GM11168 (cell line): ENCODE data around the gene PTPRG.

ENCODE experiments used
- in situ Hi-C: fragments of 300-500 bp; cut with MboI; formaldehyde crosslinking; loops from one replicate; pipeline ENCODE4 v1.12.0; 2022; ENCODE audit warnings: low sequenced_read_pairs; ENCODE audit not compliant: unreplicated experiment

PTPRG gene

DNA sequence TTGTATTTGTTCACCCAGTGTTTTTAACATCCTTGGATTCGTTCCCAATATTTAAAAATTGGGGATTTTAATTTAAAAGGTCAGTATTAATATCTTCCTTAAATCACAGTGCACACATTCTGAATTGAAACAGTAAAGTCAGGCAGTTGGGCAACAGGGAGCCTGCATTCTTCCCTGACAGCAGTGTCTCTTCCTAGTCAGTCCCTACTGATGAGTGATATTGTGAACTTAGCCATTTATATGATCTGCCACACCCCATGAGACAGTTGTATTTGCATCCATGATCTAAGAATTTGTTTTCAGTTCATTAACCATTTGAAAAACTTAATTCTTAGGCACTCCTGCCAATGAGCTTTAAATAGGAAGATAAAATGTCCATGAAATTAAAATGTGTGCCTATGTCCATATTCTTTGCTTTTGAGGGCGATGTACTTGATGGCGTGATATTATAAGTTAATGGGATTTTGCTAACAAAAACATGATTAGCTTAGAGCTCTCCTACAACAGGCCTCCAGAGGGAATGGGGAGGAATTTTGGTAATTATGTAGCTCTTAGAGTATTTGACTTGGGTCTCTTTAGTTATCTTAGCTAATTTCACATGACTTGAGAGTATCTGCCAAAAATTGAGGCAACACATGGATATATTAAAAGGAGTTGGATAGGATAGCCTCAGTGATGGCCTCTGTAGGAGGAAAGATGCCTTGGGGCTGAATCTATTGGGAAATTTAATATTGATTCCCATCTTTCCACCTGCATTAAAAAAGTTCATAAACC is 219.3 kb downstream of the PTPRG start:
- in situ Hi-C loops, result no loop called here

DNA sequence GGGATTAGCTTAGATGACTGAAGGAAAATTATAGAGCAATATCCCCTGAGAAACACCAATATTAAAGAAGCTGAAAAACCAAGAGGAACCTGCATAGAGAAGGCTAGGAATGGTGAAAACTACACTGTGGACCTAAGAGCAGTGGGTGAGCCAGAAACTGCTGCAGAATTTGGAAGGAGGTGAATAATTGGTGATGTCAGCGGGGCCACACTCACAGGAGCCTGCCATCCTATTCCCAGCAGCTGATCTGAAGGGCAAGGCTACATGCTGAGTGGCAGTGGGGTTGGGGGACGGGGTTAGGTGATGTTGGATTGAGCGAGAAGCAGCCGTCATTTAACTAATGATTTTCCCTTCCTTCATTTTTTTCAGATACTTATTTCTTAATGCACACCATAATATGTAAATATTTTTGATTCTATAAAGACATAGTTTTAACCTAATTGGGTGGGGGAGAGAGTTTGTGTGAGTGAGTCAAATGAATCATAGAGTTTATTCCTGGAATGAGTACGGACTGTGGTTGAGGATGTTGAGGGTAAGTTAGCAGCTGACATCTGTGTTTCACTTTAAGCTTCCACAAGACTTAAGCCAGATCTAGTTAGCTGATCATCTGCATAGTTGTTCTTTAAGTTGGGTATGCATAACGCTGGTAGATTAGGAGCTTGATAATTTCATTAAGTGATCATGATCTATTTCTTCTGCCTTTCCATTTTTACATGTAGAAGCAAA is 222.8 kb downstream of the PTPRG start:
- in situ Hi-C loops, result no loop called here

DNA sequence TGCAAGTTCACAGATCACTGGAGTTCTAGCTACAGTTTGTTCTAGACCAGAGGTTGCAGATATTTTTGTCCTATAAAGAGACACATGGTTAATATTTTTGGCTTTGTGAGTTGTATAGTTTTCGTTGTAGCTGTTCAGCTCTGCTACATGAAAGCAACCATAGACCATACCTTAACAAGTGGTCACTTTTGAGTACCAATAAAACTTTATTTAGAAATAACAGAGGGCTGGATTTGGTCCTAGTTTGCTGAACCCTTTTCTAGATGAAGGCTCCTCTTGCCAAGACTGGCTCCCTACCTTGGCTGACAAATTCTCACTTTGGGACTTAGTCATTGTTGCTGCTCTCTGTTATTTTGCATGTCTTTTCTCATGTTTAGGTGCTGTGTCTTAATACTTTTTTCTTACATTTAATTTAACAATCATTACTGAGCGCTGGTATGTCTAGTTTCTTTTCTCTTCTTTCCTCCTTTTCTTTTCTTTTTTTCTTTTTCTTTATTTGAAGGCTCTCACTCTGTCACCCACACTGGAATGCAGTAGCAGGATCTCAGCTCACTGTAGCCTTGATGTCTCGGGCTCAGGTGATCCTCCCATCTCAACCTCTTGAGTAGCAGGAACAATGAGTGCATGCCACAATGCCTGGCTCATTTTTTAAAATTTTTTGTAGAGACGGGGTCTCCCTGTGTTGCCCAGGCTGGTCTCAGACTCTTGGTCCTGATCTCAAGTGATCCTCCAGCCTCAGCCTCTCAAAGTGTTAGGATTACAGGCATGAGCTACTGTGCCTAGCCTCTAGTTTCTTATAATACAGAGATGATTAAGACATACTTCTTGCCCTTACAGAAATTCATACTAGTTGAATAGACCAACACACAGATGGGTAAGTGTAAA is 227.5 kb downstream of the PTPRG start:
- in situ Hi-C loops, result no loop called here

DNA sequence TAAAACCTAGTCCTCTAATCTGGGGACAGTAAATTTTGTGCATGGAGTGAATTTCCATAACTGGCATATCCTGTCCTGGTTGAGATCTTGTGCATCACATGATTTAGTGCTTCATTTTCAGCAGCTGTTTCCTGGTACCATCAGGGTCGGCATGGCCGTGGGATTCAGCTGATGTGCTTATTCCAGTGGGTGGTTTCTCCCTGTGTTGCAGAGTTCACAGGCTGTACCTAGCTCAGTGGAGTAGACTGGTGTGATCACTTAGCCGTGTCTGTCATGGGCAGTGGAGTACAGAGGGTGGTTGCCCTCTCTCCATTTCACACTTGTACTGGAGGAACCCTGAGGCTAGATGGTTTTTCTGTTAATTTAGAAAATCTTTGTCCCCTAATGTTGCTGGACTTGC is 228.5 kb downstream of the PTPRG start:
- in situ Hi-C loops, result no loop called here

DNA sequence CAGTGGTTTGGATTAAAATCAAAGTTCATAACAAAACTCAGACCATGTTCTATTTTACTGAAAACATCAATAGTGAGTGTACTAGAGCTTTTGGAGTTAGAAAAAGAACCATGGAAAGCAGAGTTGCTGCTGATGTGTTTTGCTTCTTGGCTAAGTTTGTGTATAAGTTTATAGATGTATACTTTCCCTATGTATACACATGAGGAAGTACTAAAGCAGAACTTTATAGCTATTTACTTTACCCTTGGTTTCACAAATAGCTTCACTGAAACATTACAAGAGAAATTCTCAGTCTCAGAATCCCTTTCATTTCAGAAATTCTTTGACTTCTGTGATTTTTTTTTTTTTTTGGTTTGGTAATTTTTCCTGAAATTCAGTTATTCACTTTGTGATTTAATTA is 229.0 kb downstream of the PTPRG start:
- in situ Hi-C loops, result no loop called here

DNA sequence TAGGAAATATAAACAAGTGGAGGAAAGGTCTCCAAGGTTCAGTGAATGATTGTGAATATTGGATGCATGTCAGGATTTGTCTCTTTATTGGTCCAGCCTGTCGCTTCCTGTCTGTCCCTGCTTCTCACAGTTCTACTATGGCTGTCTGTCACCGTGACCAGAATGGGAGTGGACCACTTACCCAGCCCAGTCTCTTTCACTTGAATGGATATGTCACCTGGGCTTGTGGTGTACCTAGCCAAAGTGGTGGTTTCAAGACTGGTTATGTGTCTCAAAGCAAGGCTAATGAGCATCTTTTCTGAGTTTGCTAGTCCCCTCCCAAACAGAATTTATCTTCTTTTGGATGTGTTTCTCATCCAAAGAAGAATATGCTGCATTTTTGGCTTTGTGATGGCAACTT is 231.7 kb downstream of the PTPRG start:
- in situ Hi-C loops, result no loop called here

DNA sequence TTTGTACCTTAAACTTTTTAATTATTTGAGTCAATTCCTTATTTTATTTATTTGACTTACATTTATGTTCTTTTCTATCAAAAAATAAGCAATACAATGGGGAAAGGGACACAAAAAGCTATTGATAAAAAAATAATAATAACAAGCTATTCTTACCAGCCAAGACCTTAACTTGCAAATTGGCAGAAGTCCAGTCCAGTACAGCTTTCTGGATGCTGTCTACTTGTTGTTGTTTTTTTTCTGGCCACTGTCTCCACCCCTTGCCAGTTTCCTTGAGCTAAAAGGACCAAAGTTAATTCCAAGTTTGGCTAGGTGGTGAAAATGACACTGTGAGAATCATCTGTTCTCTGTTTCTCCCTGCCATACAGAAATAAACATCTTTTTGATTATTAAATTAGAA is 232.2 kb downstream of the PTPRG start:
- in situ Hi-C loops, result no loop called here

DNA sequence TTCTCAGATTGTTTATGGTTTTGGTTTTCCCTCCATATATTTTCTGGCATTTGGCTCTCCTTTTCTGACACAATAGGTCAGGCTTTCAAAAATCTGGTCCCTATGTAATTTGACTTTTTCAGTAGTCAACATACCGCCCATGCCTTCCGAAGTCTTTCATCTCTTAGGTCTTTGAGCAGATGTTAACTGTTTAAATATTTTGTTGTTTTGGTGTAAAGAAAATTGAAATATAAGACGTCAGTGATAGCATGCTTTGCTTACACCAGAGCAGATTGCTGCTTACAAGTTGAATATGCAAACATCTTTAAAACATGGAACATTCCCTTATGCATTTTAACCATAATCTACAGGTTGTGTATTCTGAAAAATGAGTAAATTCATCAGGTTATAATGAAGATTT is 233.0 kb downstream of the PTPRG start:
- in situ Hi-C loops, result no loop called here

DNA sequence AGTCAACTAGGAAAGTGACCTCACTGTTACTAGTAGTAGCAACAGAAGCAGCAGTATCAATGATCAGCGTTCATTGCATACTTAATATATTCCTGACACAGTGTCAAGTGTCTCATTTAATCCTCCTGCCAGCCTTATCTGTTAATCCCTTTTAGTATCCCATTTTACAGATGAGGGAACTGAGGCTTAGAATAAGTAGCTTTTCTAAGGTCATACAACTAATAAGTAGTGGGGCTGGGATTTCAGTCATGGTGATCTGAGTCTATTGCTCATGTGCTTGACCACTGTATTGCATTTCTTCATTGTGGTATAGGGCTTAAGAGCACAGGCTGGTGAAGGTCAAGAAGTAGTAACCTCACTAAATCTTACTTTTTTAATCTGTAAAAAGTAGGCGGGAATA is 233.6 kb downstream of the PTPRG start:
- in situ Hi-C loops, result no loop called here

DNA sequence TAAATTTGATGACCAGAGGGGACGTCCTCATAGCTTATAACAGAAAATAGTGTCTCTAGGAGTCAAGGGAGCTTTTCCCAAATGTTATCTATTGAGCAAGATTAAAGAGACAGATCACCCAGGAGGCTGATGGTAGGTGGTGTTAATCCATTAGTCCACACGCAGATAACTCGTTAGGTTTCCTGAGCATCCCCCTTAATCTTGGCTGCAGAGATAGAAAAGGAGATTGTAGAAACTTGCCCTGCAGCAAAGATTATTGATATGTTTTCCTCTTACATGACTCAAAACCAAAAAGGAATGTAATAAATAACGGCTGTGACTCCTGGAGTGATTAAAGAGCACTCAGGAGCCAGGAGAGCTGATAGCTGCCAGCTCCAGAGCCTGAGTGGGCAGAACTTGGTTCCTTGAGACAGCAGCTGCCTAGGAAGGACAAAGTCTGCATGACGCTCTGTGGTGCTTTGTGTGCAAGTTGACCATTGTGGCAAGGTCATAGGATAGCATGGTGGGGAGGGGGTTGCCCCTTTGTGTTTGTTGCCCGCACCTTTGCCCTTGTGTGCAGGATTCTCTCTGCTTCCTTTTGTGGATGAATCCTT is 234.8 kb downstream of the PTPRG start:
- in situ Hi-C loops, result no loop called here

DNA sequence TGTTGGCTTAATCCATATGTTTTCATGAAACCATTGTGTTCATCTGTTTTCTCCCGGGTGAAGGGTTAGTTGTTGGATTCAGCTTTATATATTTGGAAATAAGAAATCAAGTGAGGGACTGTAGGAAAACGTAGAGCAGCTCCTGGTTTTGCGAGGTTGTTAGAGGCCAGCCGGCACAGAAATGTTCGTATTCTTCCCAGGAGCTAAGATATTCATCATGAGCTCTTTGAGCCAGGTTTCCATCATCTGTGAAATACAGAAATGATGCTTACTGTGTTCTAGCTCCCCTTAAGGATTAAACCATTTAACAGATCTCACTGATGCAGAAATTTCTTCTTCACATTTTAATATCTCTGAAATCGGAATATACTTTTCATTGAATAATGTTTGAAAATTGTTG is 235.5 kb downstream of the PTPRG start:
- in situ Hi-C loops, result no loop called here

DNA sequence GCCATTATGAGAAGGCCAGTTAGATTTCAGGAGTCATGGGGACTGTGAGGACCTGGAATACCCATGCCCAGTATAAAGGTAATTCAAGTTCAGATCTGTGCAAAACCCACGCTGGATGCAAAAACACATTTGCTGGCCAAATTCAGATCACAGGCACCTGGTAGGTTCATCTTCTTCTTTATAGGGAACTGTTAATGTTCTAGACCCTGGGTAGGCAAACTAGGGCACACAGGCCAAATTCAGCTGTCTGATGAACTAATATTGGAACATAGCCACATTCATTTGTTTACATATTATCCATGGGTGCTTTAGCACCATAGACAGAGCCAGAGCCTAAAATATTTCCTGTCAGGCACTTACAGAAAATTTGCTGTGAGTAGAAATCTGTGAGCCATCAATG is 241.4 kb downstream of the PTPRG start:
- in situ Hi-C loops, result no loop called here

DNA sequence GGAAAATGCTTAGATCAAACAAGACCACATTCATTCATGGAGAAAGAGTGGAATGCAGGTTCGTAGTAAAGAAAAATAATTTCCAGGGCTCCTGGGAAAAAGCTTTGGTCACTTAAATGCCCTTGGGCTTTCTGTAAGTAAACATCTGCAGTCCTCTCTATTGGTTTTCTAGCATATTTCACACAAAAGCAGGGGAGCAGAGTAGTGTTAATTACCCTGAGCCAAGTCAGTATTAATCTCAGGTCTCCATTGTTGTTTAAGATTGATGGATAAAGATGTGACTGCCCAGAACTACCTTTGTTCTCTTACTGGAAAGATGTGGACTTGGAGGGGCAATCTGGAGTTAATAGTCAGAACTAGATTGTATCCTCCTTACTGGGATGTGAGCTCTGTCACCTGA is 242.6 kb downstream of the PTPRG start:
- in situ Hi-C loops, result no loop called here

DNA sequence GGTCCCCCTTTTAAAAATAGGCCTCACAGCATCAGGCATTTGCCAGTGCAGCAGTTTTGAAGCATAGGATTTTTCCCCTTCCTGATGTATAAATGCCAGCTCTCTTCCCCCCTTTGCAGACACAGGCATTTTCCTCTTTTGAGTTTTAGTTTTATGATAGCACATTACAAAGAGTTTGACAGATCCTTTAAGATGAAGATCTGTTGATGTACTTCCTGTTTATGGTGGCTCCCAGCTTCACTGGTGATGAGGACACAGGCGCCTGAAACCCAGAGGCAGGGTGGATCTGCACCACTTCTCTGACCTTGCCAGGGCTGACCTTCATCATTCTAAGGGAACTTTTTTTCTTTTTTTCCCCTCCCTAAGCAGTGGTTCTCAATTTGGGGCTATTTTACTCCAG is 243.4 kb downstream of the PTPRG start:
- in situ Hi-C loops, result no loop called here

DNA sequence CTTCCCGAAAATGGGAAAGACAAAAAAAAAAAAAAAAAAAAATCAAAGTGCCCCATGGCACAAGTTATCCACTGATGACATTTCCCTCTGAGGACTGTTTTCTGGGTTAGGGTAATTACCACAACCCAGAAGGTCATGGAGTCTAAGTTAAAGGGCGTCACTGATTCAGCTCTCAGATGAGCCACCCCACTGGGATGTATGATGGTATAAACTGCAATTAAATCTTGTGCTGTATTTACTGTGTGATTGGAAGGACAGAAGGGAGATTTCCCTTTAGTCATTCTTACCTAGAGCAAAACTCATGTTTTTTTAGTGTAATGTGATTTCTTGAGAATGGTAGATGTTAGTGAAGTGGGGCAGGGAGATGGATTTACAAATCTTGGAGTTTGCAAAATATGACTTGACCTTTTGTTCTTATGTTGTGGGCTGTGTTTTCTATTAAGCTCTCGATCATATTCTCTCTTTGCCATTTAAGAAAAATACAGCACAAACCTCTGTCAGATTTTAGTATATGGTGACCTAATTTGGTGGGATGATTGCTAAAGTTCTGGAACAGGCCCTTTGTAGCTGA is 244.2 kb downstream of the PTPRG start:
- in situ Hi-C loops, result no loop called here

DNA sequence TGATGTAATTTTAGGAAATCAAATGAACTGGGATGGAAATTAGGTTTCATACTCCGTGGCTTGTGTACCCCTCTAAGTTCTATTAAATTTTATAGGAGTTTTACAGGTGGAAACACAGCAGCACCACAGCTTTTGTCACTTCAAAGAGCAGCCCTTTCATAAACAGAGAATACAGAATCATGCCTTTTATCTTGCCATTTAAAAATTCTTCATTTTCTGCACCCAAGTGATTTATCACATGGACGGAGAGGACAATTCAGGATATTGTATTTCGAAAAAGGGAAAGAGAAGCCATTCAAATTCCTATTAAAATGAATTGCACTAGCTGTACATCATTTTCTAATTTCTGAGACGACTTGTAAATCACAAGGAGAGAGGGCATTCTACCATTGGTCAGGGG is 245.4 kb downstream of the PTPRG start:
- in situ Hi-C loops, result no loop called here

DNA sequence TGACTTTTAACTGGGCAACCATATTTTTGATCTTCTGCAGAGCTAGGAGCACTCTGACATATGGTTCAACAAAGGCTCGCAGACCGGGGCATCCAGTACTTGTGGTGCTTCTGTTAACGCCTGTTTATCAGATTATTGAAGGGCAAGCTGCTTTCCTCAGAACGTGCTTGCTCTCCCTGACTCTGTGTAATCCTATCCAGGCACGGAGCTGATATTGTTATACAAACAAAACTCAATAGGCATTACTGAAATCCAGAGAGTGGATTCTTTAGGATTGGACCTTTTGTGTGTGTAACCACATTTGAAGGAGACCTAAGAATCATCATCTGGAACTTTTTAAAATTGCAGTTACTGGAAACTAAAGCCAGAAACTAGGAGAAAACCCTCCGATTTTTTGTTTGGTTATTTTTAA is 246.5 kb downstream of the PTPRG start:
- in situ Hi-C loops, result no loop called here

DNA sequence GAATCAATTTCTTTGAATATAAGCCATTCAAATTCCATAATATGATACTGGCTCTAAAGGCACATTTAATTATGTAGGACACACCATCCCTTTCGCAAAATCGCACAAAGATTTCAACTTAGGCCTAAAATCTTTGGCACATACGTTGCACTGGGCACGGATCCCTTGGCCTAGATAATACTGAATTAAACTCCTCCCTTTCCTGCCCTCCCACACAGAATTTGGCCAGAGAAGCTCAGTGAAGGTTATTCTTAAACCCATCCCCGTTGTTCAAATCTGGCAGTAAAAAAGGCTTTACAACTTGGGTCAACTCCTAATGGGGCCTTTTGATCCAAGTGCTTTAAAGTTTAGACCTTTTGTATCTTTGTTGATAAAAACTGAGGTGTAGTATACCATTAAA is 247.2 kb downstream of the PTPRG start:
- in situ Hi-C loops, result no loop called here

DNA sequence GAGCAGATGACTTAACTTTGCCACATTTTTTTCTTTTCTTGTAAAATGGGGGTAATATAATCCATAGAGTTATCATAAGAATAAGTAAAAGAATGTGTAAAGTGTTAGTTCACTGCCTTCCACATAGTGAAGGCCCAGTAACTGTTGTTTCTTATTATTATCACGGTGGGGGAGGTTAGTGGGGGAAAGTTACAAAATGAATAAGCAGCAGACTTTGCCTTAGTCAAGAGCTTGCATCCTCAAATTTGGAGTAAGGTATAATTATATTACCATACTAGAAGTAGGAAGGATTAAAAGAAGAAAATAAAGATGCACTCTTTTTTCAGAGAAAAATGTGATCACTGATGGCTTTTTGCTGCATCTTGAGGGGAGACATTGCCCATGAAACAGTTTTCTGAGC is 247.6 kb downstream of the PTPRG start:
- in situ Hi-C loops, result no loop called here

DNA sequence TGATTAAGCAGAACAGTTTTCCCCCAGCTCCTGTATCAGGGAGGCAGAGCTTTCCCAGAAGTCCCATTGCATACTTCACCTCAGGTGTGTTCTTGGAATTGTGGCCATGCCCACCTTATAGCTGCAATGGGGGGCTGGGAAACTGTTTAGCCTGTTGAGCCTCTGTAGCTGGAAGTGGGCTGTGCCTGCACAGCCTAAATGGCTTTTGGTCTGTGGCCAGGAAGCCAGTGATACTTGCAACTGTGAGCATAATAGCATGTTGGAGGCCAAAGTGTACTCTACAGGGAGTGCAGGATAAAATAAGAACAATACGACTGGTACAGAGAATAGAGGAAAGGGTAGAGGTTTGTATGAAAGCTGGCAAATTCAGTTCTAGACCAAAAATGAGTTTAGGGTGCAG is 248.5 kb downstream of the PTPRG start:
- in situ Hi-C loops, result no loop called here
